Measurements from ENCODE around the gene AP1S1.
"Not testable (repeated sequence)": the region's sequence is repeated elsewhere in the genome, so short reads cannot be mapped to it uniquely, and the experiment has no call there.

AP1S1 gene

GRCh38 chr7:101186194-101186593, 31.9 kb downstream of the AP1S1 start:
- no peak overlapping the region for H3K4me3 ChIP-seq (ENCODE audit: low read length)
- DNase-seq (ENCODE audit: low read depth) = no peak
- TF ChIP-seq CTCF (conservative IDR thresholded peaks at IDR 0.05; ENCODE audit: low read length) = no peak

- DNase-seq (ENCODE audit: low read depth) = no peak
- TF ChIP-seq CTCF (conservative IDR thresholded peaks at IDR 0.05; ENCODE audit: low read length) = no peak
- no peak overlapping the region for H3K4me3 ChIP-seq (ENCODE audit: low read length)
Measured at GRCh38 chr7:101186844-101187428, 32.7 kb downstream of the AP1S1 start.

- no peak for DNase-seq (ENCODE audit: low read depth)
- no peak for TF ChIP-seq CTCF (conservative IDR thresholded peaks at IDR 0.05; ENCODE audit: low read length)
- no peak overlapping the region for H3K4me3 ChIP-seq (ENCODE audit: low read length)
Measured at GRCh38 chr7:101189109-101189508, 34.8 kb downstream of the AP1S1 start.

- no peak overlapping the region for H3K4me3 ChIP-seq (ENCODE audit: low read length)
- TF ChIP-seq CTCF (conservative IDR thresholded peaks at IDR 0.05; ENCODE audit: low read length) = no peak
- DNase-seq (ENCODE audit: low read depth) = no peak
Measured at GRCh38 chr7:101195884-101196283, 41.6 kb downstream of the AP1S1 start.

GRCh38 chr7:101197991-101198390, 43.7 kb downstream of the AP1S1 start:
- no peak overlapping the region for H3K4me3 ChIP-seq (ENCODE audit: low read length)
- no peak for DNase-seq (ENCODE audit: low read depth)
- no peak for TF ChIP-seq CTCF (conservative IDR thresholded peaks at IDR 0.05; ENCODE audit: low read length)

- H3K4me3 ChIP-seq (ENCODE audit: low read length) = no peak overlapping the region
- no peak for DNase-seq (ENCODE audit: low read depth)
- TF ChIP-seq CTCF (conservative IDR thresholded peaks at IDR 0.05; ENCODE audit: low read length) = no peak
Measured at GRCh38 chr7:101198476-101198875, 44.2 kb downstream of the AP1S1 start.

GRCh38 chr7:101199522-101199921, 45.2 kb downstream of the AP1S1 start:
- not testable (repeated sequence) for H3K4me3 ChIP-seq (ENCODE audit: low read length); DNase-seq (ENCODE audit: low read depth)

- no peak for DNase-seq (ENCODE audit: low read depth)
- H3K4me3 ChIP-seq (ENCODE audit: low read length) = no peak overlapping the region
- TF ChIP-seq CTCF (conservative IDR thresholded peaks at IDR 0.05; ENCODE audit: low read length) = no peak
Measured at GRCh38 chr7:101200504-101200861, 46.2 kb downstream of the AP1S1 start.

Measured in AG10803 (cell line).